GM12874 (cell line): Measurements from ENCODE around the gene CCDC12.

ENCODE experiments used
- CTCF ChIP-seq: IDR thresholded peaks from 2 replicates; pipeline ENCODE4 v1.5.1; 2011; ENCODE audit warnings: low read depth, mild to moderate bottlenecking, control low read depth, low read length, moderate library complexity; ENCODE audit not compliant: insufficient read depth

Gene CCDC12

GRCh38 chr3:46986782-46987310 lies 10.3 kb upstream of the CCDC12 start:
- TF ChIP-seq CTCF: no peak

- TF ChIP-seq CTCF: no peak
These were observed 9.6 kb upstream of the CCDC12 start for GRCh38 chr3:46986055-46986730.

GRCh38 chr3:46985588-46985987 lies 9.0 kb upstream of the CCDC12 start:
- no peak for TF ChIP-seq CTCF

- no peak for TF ChIP-seq CTCF
These were observed 8.3 kb upstream of the CCDC12 start for GRCh38 chr3:46984591-46985459.

GRCh38 chr3:46982546-46982945 lies 6.0 kb upstream of the CCDC12 start:
- no peak for TF ChIP-seq CTCF

GRCh38 chr3:46981932-46982471 lies 5.5 kb upstream of the CCDC12 start:
- no peak for TF ChIP-seq CTCF

- no peak for TF ChIP-seq CTCF
These were observed 3.5 kb upstream of the CCDC12 start for GRCh38 chr3:46979958-46980497.
